Activated naive CD8-positive, alpha-beta T cell (primary cell): Measurements from ENCODE around the gene GLB1L.

Source experiments
- H3K27ac Mint-ChIP-seq: one replicate; pipeline ENCODE4 v1.8.0; 2021; ENCODE audit warnings: mixed read lengths
- H3K27me3 Mint-ChIP-seq: one replicate; pipeline ENCODE4 v1.8.0; 2021; ENCODE audit warnings: mixed read lengths
- H3K36me3 Mint-ChIP-seq: one replicate; pipeline ENCODE4 v1.8.0; 2021; ENCODE audit warnings: mixed read lengths
- H3K4me1 Mint-ChIP-seq: one replicate; pipeline ENCODE4 v1.8.0; 2021; ENCODE audit warnings: low read depth, mixed read lengths
- H3K4me3 Mint-ChIP-seq: one replicate; pipeline ENCODE4 v1.8.0; 2021; ENCODE audit warnings: mild to moderate bottlenecking, mixed read lengths
- H3K9me3 Mint-ChIP-seq: one replicate; pipeline ENCODE4 v1.8.0; 2021; ENCODE audit warnings: low read depth, mixed read lengths

GLB1L gene

GRCh38 chr2:219285894-219286425 lies 40.7 kb upstream of the GLB1L start:
- H3K9me3 Mint-ChIP-seq, result no peaks in the 10 kb centered on the region
- no peaks in the 10 kb centered on the region for H3K27me3 Mint-ChIP-seq
- no peaks in the 10 kb centered on the region for H3K36me3 Mint-ChIP-seq
- H3K4me1 Mint-ChIP-seq, result peaks cover 16% of the 10 kb centered on the region
- peak overlapping the region; percentile 66 for H3K27ac Mint-ChIP-seq
- H3K4me3 Mint-ChIP-seq, result no peak overlapping the region

DNA sequence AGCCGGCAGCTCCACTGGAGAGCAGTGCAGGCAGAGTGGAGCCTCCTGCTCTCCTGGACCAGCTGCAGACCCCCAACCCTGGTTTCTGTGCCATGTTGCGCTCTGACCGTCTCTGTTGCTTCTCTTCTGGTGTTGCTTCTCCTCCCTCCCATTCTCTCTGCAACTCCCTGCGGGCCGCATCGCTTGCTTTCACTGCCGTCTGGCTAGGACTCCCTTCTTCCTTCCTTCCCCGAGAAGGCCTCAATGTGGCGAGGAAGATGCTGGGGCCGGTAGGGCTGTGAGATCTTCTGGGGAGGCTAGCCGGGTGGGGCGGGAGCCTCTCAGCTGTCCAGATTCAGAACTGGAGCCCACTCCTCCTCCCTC lies 40.1 kb upstream of the GLB1L start:
- Mint-ChIP-seq H3K27ac (no peak overlapping the region), H3K27me3 (no peaks in the 10 kb centered on the region), H3K9me3 (no peaks in the 10 kb centered on the region), H3K36me3 (no peaks in the 10 kb centered on the region), H3K4me3 (no peak overlapping the region), H3K4me1 (peaks cover 22% of the 10 kb centered on the region)

GRCh38 chr2:219284501-219285372 lies 39.5 kb upstream of the GLB1L start:
- peaks cover 28% of the 10 kb centered on the region for H3K4me1 Mint-ChIP-seq
- H3K36me3 Mint-ChIP-seq, result no peaks in the 10 kb centered on the region
- H3K27ac Mint-ChIP-seq, result no peak overlapping the region
- no peaks in the 10 kb centered on the region for H3K9me3 Mint-ChIP-seq
- H3K27me3 Mint-ChIP-seq, result no peaks in the 10 kb centered on the region
- no peak overlapping the region for H3K4me3 Mint-ChIP-seq

DNA sequence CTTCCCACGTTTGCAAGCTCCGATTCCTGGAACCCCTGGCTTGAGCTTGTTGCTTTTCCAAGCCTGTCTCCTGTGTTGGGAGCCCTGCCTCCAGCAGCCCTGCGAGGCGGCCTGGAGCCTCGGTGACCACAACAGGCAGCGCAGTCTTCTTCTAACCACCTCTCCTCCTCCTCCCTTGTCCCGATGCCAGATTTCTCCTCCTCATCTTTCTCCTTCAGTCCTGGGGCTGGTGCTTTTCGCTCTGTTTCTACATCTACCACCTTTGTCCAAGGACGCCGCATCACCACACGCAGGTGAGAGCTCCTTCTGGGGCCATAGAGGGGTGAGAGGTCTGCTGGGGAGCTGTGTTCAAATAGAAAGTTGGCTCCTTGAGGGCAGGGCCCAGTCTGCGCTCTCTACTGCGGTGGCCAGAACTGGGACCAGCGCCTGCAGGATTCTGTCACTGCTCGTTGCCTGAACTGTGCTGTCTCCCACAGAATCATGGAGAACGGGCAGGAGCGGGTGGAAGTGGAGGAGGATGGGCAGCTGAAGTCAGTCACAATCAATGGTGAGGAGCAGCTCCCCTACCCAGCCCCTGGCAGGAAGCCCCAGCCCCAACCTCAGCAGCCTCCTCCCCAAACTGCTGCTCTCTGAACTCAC lies 37.8 kb upstream of the GLB1L start:
- Mint-ChIP-seq H3K9me3 (no peaks in the 10 kb centered on the region), H3K36me3 (no peaks in the 10 kb centered on the region), H3K4me1 (peaks cover 40% of the 10 kb centered on the region), H3K27ac (peak overlapping the region; percentile 22), H3K4me3 (no peak overlapping the region), H3K27me3 (no peaks in the 10 kb centered on the region)

GRCh38 chr2:219282375-219282774 lies 37.1 kb upstream of the GLB1L start:
- peaks cover 46% of the 10 kb centered on the region for H3K4me1 Mint-ChIP-seq
- H3K4me3 Mint-ChIP-seq, result no peak overlapping the region
- no peaks in the 10 kb centered on the region for H3K9me3 Mint-ChIP-seq

DNA sequence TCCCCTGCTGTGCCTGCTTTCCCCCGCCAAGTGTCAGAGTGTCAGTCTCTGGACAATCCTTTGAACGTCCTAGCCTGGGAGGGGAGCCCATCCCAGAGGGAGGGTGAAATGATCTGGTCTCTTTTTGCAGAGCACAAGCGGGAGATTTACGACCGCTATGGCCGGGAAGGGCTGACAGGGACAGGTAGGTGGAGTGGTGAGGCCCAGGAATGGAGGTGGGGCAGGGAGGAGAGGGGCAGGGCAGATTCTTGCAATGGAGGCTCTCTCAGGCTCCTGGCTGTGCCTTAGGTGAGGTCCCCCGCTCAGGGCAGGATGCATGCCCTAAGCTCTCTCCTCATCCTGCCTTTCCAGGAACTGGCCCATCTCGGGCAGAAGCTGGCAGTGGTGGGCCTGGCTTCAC lies 36.3 kb upstream of the GLB1L start:
- Mint-ChIP-seq H3K4me3 (no peak overlapping the region), H3K36me3 (no peaks in the 10 kb centered on the region), H3K9me3 (no peaks in the 10 kb centered on the region), H3K27me3 (no peaks in the 10 kb centered on the region), H3K27ac (no peak overlapping the region), H3K4me1 (peaks cover 47% of the 10 kb centered on the region)

More at GRCh38 chr2:219282375-219282774, 37.1 kb upstream of the GLB1L start:
- Mint-ChIP-seq H3K27ac (no peak overlapping the region), H3K36me3 (no peaks in the 10 kb centered on the region), H3K27me3 (no peaks in the 10 kb centered on the region)

DNA sequence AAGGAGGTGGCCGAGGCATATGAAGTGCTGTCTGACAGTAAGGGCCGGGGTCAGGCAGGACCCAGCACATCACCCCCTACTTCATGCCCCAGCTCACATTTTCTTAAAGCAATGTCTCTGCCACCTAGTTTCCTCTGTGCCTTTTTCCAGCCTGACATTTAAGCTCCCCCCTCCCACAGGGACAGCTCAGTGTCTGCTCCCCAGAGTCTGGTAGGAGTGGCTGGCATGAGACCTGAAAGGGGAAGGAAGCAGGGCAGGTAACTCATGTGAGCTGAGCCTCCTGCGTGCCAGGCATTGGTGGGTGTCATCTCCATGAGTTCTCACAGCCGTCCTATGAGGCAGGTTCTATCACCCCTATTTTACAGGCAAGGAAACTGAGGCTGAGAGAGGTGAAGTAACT lies 35.4 kb upstream of the GLB1L start:
- Mint-ChIP-seq H3K27me3 (no peaks in the 10 kb centered on the region), H3K27ac (peak overlapping the region; percentile 50), H3K4me3 (peak overlapping the region; percentile 94), H3K9me3 (no peaks in the 10 kb centered on the region), H3K36me3 (no peaks in the 10 kb centered on the region), H3K4me1 (peaks cover 46% of the 10 kb centered on the region)

GRCh38 chr2:219279916-219280516 lies 34.8 kb upstream of the GLB1L start:
- H3K27ac Mint-ChIP-seq, result peak overlapping the region; percentile 94
- peaks cover 44% of the 10 kb centered on the region for H3K4me1 Mint-ChIP-seq
- H3K36me3 Mint-ChIP-seq, result no peaks in the 10 kb centered on the region
- no peaks in the 10 kb centered on the region for H3K9me3 Mint-ChIP-seq
- H3K4me3 Mint-ChIP-seq, result peak overlapping the region; percentile 94
- no peaks in the 10 kb centered on the region for H3K27me3 Mint-ChIP-seq

DNA sequence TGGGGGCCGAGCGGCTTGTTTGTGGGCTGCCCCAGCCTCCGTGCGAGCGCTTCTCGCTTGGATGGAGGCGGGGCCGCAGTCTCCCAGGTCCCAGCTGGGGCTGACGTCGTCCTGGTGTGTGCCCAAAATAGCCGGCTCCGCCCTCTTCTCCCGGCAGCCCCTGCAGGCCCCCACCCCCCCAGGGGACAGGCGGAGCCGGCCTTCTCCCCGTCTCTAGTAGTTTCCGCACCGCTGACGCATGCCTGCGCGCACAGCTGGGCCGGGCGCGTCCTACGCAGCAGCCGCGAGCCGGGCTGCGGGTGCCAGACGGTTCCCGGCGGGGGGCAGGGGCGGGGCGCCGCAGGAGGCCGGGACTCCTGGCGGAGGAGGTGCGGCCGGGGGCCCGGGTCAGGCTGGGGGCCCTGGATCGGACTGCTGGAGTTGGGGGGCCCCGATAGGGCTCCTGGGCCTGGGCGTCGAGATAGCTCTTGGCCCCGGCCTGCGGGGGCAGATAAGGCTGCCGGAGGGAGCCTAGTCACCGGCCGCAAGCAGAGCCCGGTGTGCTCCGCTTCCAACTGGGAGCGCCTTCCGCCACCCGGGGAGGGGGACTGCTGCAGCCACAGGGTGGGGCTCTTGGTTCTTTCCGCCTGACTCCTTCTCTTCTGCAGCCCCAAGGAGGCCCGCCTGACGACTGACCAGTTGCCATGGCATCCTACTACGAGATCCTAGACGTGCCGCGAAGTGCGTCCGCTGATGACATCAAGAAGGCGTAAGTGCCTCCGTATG lies 34.1 kb upstream of the GLB1L start, which contains the start of gene DNAJB2:
TSS of gene DNAJB2 (plus strand) at position 216 of the 765 bp plus-strand sequence. CDS start at position 684, 468 bp downstream.
- Mint-ChIP-seq H3K27me3 (no peaks in the 10 kb centered on the region), H3K36me3 (no peaks in the 10 kb centered on the region), H3K4me1 (peaks cover 44% of the 10 kb centered on the region), H3K9me3 (no peaks in the 10 kb centered on the region), H3K4me3 (peak within 1 kb of the TSS; percentile 94), H3K27ac (peak within 1 kb of the TSS; percentile 98)

- peak overlapping the region; percentile 87 for H3K4me3 Mint-ChIP-seq
- H3K4me1 Mint-ChIP-seq, result peaks cover 43% of the 10 kb centered on the region
- peak overlapping the region; percentile 98 for H3K27ac Mint-ChIP-seq
- H3K27me3 Mint-ChIP-seq, result no peaks in the 10 kb centered on the region
- no peaks in the 10 kb centered on the region for H3K9me3 Mint-ChIP-seq
- no peaks in the 10 kb centered on the region for H3K36me3 Mint-ChIP-seq
These were observed 33.5 kb upstream of the GLB1L start for GRCh38 chr2:219278655-219279150.

DNA sequence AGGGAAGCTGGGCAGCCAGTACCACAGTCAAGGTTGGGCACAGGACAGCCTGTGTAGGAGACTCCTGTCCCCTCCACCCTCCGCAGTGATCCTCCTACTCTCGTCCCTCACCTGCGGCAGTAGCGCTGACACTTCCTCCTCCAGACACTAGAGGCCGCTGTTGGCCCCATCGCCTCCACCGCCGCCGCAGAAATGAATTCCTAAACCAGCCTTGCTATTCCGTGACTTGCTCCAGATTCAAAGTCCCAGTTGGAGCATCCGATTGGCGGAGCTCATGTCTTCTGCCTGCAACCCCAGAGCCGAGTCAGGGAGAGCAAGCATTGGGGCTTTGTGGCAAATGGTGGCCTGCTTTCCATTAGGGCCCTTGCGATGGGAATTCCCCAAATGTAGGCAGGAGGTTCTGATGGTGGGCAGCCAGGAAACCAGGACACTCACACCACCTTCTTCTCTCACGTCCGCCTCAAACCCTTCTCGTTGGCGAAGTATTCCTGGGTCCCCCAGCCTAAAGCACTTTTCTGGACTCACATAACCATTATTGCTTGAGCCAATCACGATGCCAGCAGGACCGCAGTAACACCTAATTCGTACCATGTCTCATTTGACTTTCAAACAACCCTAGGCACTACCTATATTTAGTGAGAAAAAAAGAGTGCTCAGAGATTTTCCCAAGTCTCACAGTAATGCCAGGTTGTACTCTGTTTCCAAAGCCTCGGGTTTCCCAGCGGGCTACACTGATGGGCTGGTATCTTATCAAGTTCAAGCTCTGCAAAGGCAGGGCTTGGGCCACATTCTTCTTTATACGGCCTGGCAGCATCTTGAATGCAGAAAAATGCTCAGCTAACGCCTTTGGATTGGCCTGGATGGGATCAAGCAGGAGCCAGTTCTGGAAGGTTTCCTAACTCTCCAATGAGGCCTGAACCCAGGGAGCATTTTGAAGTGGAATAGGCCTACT lies 32.7 kb upstream of the GLB1L start:
- H3K36me3 Mint-ChIP-seq, result no peaks in the 10 kb centered on the region
- H3K27me3 Mint-ChIP-seq, result no peaks in the 10 kb centered on the region
- peak overlapping the region; percentile 87 for H3K4me3 Mint-ChIP-seq
- H3K4me1 Mint-ChIP-seq, result peaks cover 41% of the 10 kb centered on the region
- H3K9me3 Mint-ChIP-seq, result no peaks in the 10 kb centered on the region
- H3K27ac Mint-ChIP-seq, result peak overlapping the region; percentile 98

DNA sequence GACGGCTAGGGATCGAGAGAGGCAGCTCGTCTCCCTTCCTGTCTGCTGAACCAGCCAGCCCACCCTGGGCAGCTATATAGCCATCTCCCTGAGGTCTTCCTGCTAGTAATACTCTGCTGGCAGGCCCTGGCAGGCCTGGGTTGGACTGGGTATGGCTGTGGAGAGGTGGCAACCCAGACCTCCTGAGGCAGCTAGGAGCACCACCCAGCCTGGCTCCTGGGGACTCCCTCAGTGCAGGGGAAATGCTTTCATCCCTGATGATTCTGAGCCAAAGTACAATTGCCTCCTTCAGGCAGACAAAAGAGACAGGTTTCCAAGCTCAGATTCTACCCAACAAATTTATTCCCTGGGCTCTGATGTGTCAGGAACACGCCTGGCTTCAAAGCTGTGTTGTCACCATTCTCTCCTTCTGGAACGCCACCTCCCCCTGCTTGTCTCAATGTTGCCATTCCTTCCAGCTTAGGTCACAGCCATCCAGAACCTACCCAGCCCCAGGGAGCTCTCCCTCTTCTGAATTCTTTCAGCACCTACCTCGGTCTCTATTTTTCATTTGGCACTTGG lies 29.2 kb upstream of the GLB1L start:
- Mint-ChIP-seq H3K27me3 (no peaks in the 10 kb centered on the region), H3K36me3 (no peaks in the 10 kb centered on the region), H3K9me3 (no peaks in the 10 kb centered on the region), H3K4me1 (peaks cover 18% of the 10 kb centered on the region), H3K4me3 (no peak overlapping the region), H3K27ac (no peak overlapping the region)

- Mint-ChIP-seq H3K9me3 (no peaks in the 10 kb centered on the region), H3K36me3 (no peaks in the 10 kb centered on the region), H3K27me3 (no peaks in the 10 kb centered on the region), H3K4me1 (peaks cover 17% of the 10 kb centered on the region), H3K27ac (no peak overlapping the region), H3K4me3 (no peak overlapping the region)
These were observed 28.7 kb upstream of the GLB1L start for GRCh38 chr2:219273937-219274336.
